Measurements from ENCODE around the gene HDGFL2. TPM values are rescaled to one million over a fixed set of nuclear protein-coding genes. Genes with fewer than 3 reads are reported as not detected.

HDGFL2 gene
- total and polyA plus RNA-seq, 4 donors, result 3.4 to 15.7 (median 14.1) TPM

DNA sequence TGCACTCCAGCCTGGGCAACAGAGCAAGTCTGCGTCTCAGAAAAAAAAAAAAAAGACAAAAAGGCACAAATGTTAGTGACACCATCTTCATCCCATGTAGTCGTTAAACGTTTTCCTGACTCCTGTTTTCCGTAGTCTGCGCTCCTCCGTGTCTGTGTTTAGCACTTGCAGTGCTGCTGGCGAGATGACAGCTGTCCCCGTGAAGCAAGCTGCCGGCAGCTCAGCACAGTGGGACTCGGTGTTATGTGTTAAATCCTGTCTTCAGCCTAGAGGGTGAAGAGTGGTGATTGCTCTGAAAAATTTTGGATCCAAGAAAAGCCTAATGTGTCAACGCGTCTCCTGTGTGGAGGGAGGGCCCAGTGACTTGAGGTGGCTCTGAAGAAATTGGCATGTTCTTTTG lies 32.9 kb upstream of the HDGFL2 start:
- Histone ChIP-seq H3K9ac (ENCODE audit: low read depth in 1 of 2, low read length in 2 of 2) (no peak overlapping the region), H3K4me3 (ENCODE audit: low read depth in 1 of 3, low read length in 3 of 3) (no peak overlapping the region), H3K27me3 (ENCODE audit: control insufficient read depth in 4 of 4, insufficient read depth in 4 of 4, low read length in 3 of 4) (no peaks in the 10 kb centered on the region), H3K27ac (ENCODE audit: low read depth in 1 of 2, low read length in 2 of 2) (no peak overlapping the region), H3K9me3 (ENCODE audit: control insufficient read depth in 4 of 4, low read length in 3 of 4) (no peaks in the 10 kb centered on the region), H3K36me3 (ENCODE audit: control insufficient read depth in 4 of 4, insufficient read depth in 3 of 4, low read depth in 1 of 4, low read length in 3 of 4) (peaks cover 0 to 5% (median 0%) of the 10 kb centered on the region in 4 donors), H3K4me1 (ENCODE audit: control insufficient read depth in 4 of 4, insufficient read depth in 4 of 4, low read length in 3 of 4) (no peaks in the 10 kb centered on the region)
- TF ChIP-seq SP1 (IDR thresholded peaks at IDR 0.05) (no peak), HNF4A (conservative IDR thresholded peaks at IDR 0.05) (no peak), GABPA (IDR thresholded peaks at IDR 0.05 in 1 of 2, conservative IDR thresholded peaks at IDR 0.05 in 1 of 2) (no peak), HNF4G (IDR thresholded peaks at IDR 0.05) (no peak), TAF1 (conservative IDR thresholded peaks at IDR 0.05) (no peak), RAD21 (IDR thresholded peaks at IDR 0.05) (no peak), RXRA (IDR thresholded peaks at IDR 0.05) (no peak), NR2F2 (IDR thresholded peaks at IDR 0.05) (no peak), FOXA1 (IDR thresholded peaks at IDR 0.05) (no peak), YY1 (IDR thresholded peaks at IDR 0.05) (no peak), FOXA2 (IDR thresholded peaks at IDR 0.05) (no peak), EGR1 (IDR thresholded peaks at IDR 0.05; ENCODE audit: low read depth in 2 of 2) (no peak)
- TF ChIP-seq, protein P1, sequence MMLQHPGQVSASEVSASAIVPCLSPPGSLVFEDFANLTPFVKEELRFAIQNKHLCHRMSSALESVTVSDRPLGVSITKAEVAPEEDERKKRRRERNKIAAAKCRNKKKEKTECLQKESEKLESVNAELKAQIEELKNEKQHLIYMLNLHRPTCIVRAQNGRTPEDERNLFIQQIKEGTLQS (IDR thresholded peaks at IDR 0.05), result no peak
- TF ChIP-seq, protein P2, sequence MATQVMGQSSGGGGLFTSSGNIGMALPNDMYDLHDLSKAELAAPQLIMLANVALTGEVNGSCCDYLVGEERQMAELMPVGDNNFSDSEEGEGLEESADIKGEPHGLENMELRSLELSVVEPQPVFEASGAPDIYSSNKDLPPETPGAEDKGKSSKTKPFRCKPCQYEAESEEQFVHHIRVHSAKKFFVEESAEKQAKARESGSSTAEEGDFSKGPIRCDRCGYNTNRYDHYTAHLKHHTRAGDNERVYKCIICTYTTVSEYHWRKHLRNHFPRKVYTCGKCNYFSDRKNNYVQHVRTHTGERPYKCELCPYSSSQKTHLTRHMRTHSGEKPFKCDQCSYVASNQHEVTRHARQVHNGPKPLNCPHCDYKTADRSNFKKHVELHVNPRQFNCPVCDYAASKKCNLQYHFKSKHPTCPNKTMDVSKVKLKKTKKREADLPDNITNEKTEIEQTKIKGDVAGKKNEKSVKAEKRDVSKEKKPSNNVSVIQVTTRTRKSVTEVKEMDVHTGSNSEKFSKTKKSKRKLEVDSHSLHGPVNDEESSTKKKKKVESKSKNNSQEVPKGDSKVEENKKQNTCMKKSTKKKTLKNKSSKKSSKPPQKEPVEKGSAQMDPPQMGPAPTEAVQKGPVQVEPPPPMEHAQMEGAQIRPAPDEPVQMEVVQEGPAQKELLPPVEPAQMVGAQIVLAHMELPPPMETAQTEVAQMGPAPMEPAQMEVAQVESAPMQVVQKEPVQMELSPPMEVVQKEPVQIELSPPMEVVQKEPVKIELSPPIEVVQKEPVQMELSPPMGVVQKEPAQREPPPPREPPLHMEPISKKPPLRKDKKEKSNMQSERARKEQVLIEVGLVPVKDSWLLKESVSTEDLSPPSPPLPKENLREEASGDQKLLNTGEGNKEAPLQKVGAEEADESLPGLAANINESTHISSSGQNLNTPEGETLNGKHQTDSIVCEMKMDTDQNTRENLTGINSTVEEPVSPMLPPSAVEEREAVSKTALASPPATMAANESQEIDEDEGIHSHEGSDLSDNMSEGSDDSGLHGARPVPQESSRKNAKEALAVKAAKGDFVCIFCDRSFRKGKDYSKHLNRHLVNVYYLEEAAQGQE (IDR thresholded peaks at IDR 0.05), result no peak
- TF ChIP-seq, protein P3, sequence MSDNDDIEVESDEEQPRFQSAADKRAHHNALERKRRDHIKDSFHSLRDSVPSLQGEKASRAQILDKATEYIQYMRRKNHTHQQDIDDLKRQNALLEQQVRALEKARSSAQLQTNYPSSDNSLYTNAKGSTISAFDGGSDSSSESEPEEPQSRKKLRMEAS (IDR thresholded peaks at IDR 0.05), result no peak
- TF ChIP-seq, protein P4, sequence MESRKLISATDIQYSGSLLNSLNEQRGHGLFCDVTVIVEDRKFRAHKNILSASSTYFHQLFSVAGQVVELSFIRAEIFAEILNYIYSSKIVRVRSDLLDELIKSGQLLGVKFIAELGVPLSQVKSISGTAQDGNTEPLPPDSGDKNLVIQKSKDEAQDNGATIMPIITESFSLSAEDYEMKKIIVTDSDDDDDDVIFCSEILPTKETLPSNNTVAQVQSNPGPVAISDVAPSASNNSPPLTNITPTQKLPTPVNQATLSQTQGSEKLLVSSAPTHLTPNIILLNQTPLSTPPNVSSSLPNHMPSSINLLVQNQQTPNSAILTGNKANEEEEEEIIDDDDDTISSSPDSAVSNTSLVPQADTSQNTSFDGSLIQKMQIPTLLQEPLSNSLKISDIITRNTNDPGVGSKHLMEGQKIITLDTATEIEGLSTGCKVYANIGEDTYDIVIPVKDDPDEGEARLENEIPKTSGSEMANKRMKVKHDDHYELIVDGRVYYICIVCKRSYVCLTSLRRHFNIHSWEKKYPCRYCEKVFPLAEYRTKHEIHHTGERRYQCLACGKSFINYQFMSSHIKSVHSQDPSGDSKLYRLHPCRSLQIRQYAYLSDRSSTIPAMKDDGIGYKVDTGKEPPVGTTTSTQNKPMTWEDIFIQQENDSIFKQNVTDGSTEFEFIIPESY (IDR thresholded peaks at IDR 0.05), result no peak
- TF ChIP-seq, protein P5, sequence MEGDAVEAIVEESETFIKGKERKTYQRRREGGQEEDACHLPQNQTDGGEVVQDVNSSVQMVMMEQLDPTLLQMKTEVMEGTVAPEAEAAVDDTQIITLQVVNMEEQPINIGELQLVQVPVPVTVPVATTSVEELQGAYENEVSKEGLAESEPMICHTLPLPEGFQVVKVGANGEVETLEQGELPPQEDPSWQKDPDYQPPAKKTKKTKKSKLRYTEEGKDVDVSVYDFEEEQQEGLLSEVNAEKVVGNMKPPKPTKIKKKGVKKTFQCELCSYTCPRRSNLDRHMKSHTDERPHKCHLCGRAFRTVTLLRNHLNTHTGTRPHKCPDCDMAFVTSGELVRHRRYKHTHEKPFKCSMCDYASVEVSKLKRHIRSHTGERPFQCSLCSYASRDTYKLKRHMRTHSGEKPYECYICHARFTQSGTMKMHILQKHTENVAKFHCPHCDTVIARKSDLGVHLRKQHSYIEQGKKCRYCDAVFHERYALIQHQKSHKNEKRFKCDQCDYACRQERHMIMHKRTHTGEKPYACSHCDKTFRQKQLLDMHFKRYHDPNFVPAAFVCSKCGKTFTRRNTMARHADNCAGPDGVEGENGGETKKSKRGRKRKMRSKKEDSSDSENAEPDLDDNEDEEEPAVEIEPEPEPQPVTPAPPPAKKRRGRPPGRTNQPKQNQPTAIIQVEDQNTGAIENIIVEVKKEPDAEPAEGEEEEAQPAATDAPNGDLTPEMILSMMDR (IDR thresholded peaks at IDR 0.05; ENCODE audit: low read depth, low read length, missing input control), result no peak
- no peak for DNase-seq (ENCODE audit: low spot score)
- 90% methylated on average over 12 of the region's 12 CpGs for WGBS

Measured in liver (tissue), 9 donors.